ENCODE results near the gene PDK2. TPM values are rescaled to one million over a fixed set of nuclear protein-coding genes. Genes with fewer than 3 reads are reported as not detected.

Gene PDK2
- total RNA-seq, 4 donors from 2014 or later = 42.5 to 79.3 (median 64.5) TPM

GRCh38 chr17:50071692-50072091 is 23.5 kb upstream of the PDK2 start:
- Histone ChIP-seq H3K4me1 (no peaks in the 10 kb centered on the region), H3K27ac (no peak overlapping the region), H3K4me3 (replicated peaks in 1 of 3) (no peak overlapping the region), H3K27me3 (no peaks in the 10 kb centered on the region), H3K9me3 (no peaks in the 10 kb centered on the region), H3K36me3 (peaks cover 72 to 74% of the 10 kb centered on the region in 2 donors)
- DNase-seq = no peak
- TF ChIP-seq POLR2A (IDR thresholded peaks at IDR 0.05) (no peak), CTCF (IDR thresholded peaks at IDR 0.05) (no peak)
- intact Hi-C loops (cut with DNase I) = no loop called here
- 93 to 94% methylated on average over 6 of the region's 6 CpGs for WGBS, 2 donors

- no peak for DNase-seq
- H3K4me3 ChIP-seq (replicated peaks in 1 of 3) = no peak overlapping the region
- H3K9me3 ChIP-seq = no peaks in the 10 kb centered on the region
- 94 to 100% methylated on average over 3 of the region's 3 CpGs for WGBS, 2 donors
- H3K27me3 ChIP-seq = no peaks in the 10 kb centered on the region
- no peak for TF ChIP-seq POLR2A (IDR thresholded peaks at IDR 0.05)
- no peak for TF ChIP-seq CTCF (IDR thresholded peaks at IDR 0.05)
- H3K4me1 ChIP-seq = no peaks in the 10 kb centered on the region
- H3K36me3 ChIP-seq = peaks cover 77 to 78% of the 10 kb centered on the region in 2 donors
- H3K27ac ChIP-seq = no peak overlapping the region
- intact Hi-C loops (cut with DNase I) = no loop called here
Measured at GRCh38 chr17:50072130-50072529, 23.0 kb upstream of the PDK2 start.

GRCh38 chr17:50072925-50073324 is 22.2 kb upstream of the PDK2 start:
- Histone ChIP-seq H3K4me3 (replicated peaks in 1 of 3) (no peak overlapping the region), H3K27ac (no peak overlapping the region), H3K27me3 (no peaks in the 10 kb centered on the region), H3K9me3 (no peaks in the 10 kb centered on the region), H3K36me3 (peaks cover 77 to 85% of the 10 kb centered on the region in 2 donors), H3K4me1 (no peaks in the 10 kb centered on the region)
- TF ChIP-seq POLR2A (IDR thresholded peaks at IDR 0.05) = no peak
- TF ChIP-seq CTCF (IDR thresholded peaks at IDR 0.05) = no peak
- DNase-seq = no peak
- intact Hi-C loops (cut with DNase I) = no loop called here
- 79 to 86% methylated on average over 1 of the region's 1 CpG for WGBS, 2 donors

- TF ChIP-seq CTCF (IDR thresholded peaks at IDR 0.05) = no peak
- TF ChIP-seq POLR2A (IDR thresholded peaks at IDR 0.05) = no peak
- Histone ChIP-seq H3K4me3 (replicated peaks in 1 of 3) (no peak overlapping the region), H3K27ac (no peak overlapping the region), H3K27me3 (no peaks in the 10 kb centered on the region), H3K9me3 (no peaks in the 10 kb centered on the region), H3K36me3 (peaks cover 80 to 90% of the 10 kb centered on the region in 2 donors), H3K4me1 (no peaks in the 10 kb centered on the region)
- DNase-seq = no peak
- 92 to 100% methylated on average over 6 of the region's 6 CpGs for WGBS, 2 donors
- intact Hi-C loops (cut with DNase I) = no loop called here
Measured at GRCh38 chr17:50074227-50074626, 20.9 kb upstream of the PDK2 start.

GRCh38 chr17:50075446-50076032 is 19.6 kb upstream of the PDK2 start:
- no peak overlapping the region for H3K4me3 ChIP-seq (replicated peaks in 1 of 3)
- no peaks in the 10 kb centered on the region for H3K27me3 ChIP-seq
- TF ChIP-seq CTCF (IDR thresholded peaks at IDR 0.05) = no peak
- intact Hi-C loops (cut with DNase I) = no loop called here
- no peak for DNase-seq
- H3K4me1 ChIP-seq = no peaks in the 10 kb centered on the region
- no peak overlapping the region for H3K27ac ChIP-seq
- WGBS, 2 donors = 95% methylated on average over 15 to 16 of the region's 16 CpGs
- H3K36me3 ChIP-seq = peaks cover 90 to 91% of the 10 kb centered on the region in 2 donors
- no peaks in the 10 kb centered on the region for H3K9me3 ChIP-seq
